NCI-H748 treated with DMSO at 0.1 percent for 48 hours (cell line): Measurements from ENCODE around the gene COBL.
A peak's percentile ranks its signal among the peaks of the same experiment; 100 is the strongest.

ENCODE experiments used
- DNase-seq: peaks from one replicate; lab custom pipeline; 2025; lab: John Stamatoyannopoulos, UW

Gene COBL

GRCh38 chr7:51141451-51142003 is 175.1 kb downstream of the COBL start:
- peak; percentile 20 for DNase-seq

- DNase-seq = no peak
Observed at GRCh38 chr7:51140199-51141164, 176.1 kb downstream of the COBL start.

GRCh38 chr7:51139796-51140195 is 176.8 kb downstream of the COBL start:
- no peak for DNase-seq

- DNase-seq = peak; percentile 79
Observed at GRCh38 chr7:51138123-51139085, 178.2 kb downstream of the COBL start.

- no peak for DNase-seq
Observed at GRCh38 chr7:51135576-51135975, 181.0 kb downstream of the COBL start.

- DNase-seq = no peak
Observed at GRCh38 chr7:51134013-51134441, 182.6 kb downstream of the COBL start.

- DNase-seq = no peak
Observed at GRCh38 chr7:51132661-51133060, 183.9 kb downstream of the COBL start.

- DNase-seq = no peak
Observed at GRCh38 chr7:51129527-51130472, 186.8 kb downstream of the COBL start.

GRCh38 chr7:51128545-51129435 is 187.8 kb downstream of the COBL start:
- DNase-seq = no peak

GRCh38 chr7:51127618-51127904 is 189.0 kb downstream of the COBL start:
- DNase-seq = no peak

GRCh38 chr7:51126813-51127617 is 189.6 kb downstream of the COBL start:
- DNase-seq = no peak

GRCh38 chr7:51126324-51126723 is 190.3 kb downstream of the COBL start:
- DNase-seq = no peak

- DNase-seq = no peak
Observed at GRCh38 chr7:51124321-51124720, 192.3 kb downstream of the COBL start.

- no peak for DNase-seq
Observed at GRCh38 chr7:51123322-51124019, 193.1 kb downstream of the COBL start.

GRCh38 chr7:51121931-51122425 is 194.6 kb downstream of the COBL start:
- no peak for DNase-seq

GRCh38 chr7:51121036-51121790 is 195.4 kb downstream of the COBL start:
- DNase-seq = no peak

- no peak for DNase-seq
Observed at GRCh38 chr7:51118628-51119027, 198.0 kb downstream of the COBL start.

- DNase-seq = no peak
Observed at GRCh38 chr7:51114501-51114900, 202.1 kb downstream of the COBL start.
